Hepatocyte (in vitro differentiated cells): Measurements from ENCODE around the gene AIFM1. TPM values are rescaled to one million over a fixed set of nuclear protein-coding genes. Genes with fewer than 3 reads are reported as not detected.

Experiments
- DNase-seq: peaks from one replicate; pipeline ENCODE4 v3.0.0-alpha.2; 2016; ENCODE audit warnings: low spot score
- H2AFZ ChIP-seq: fragments of 200-600 bp; sonication (generic); 2 replicates; pipeline ENCODE4 v1.6.0; 2016; ENCODE audit warnings: antibody characterized with exemption, mild to moderate bottlenecking
- H3K27ac ChIP-seq: fragments of 200-600 bp; sonication (generic); 2 replicates; pipeline ENCODE4 v1.5.1; 2016; ENCODE audit warnings: mild to moderate bottlenecking
- H3K27me3 ChIP-seq: fragments of 200-600 bp; sonication (generic); 2 replicates; pipeline ENCODE4 v1.6.1; 2016
- H3K36me3 ChIP-seq: fragments of 200-600 bp; sonication (generic); replicated peaks from 2 replicates; pipeline ENCODE4 v1.5.1; 2016; ENCODE audit warnings: low read depth; ENCODE audit not compliant: insufficient read depth
- H3K4me1 ChIP-seq: fragments of 200-600 bp; sonication (generic); 2 replicates; pipeline ENCODE4 v1.5.1; 2016; ENCODE audit warnings: mild to moderate bottlenecking, moderate library complexity; ENCODE audit not compliant: insufficient read depth
- H3K4me2 ChIP-seq: fragments of 200-600 bp; sonication (generic); 2 replicates; pipeline ENCODE4 v1.6.0; 2016
- H3K4me3 ChIP-seq: fragments of 200-600 bp; sonication (generic); 2 replicates; pipeline ENCODE4 v1.5.1; 2016; ENCODE audit warnings: mild to moderate bottlenecking
- H3K79me2 ChIP-seq: fragments of 200-600 bp; sonication (generic); 2 replicates; pipeline ENCODE4 v1.6.0; 2017; ENCODE audit warnings: mild to moderate bottlenecking
- H3K9me2 ChIP-seq: fragments of 200-600 bp; sonication (generic); replicated peaks from 2 replicates; pipeline ENCODE4 v1.6.0; 2017; ENCODE audit warnings: mild to moderate bottlenecking; ENCODE audit not compliant: insufficient read depth
- H3K9me3 ChIP-seq: fragments of 200-600 bp; sonication (generic); 2 replicates; pipeline ENCODE4 v1.5.1; 2016; ENCODE audit warnings: low read depth, mild to moderate bottlenecking
- H4K20me1 ChIP-seq: fragments of 200-600 bp; sonication (generic); 2 replicates; pipeline ENCODE4 v1.6.0; 2016; ENCODE audit warnings: mild to moderate bottlenecking; ENCODE audit not compliant: insufficient read depth, poor library complexity, severe bottlenecking
- CTCF ChIP-seq: fragments of 200-600 bp; sonication (generic); IDR thresholded peaks from 2 replicates; pipeline ENCODE4 v1.5.1; 2016; ENCODE audit warnings: antibody characterized with exemption, mild to moderate bottlenecking; ENCODE audit not compliant: poor library complexity
- EZH2 ChIP-seq: fragments of 200-600 bp; sonication (generic); IDR thresholded peaks from 2 replicates; pipeline ENCODE4 v1.6.1; 2016; ENCODE audit warnings: antibody characterized with exemption, mild to moderate bottlenecking, borderline replicate concordance
- EZH2phosphoT487 ChIP-seq: fragments of 200-600 bp; sonication (generic); IDR thresholded peaks from one replicate; pipeline ENCODE4 v1.6.1; 2018; ENCODE audit warnings: antibody characterized with exemption, mild to moderate bottlenecking, low read depth, moderate library complexity; ENCODE audit not compliant: unreplicated experiment, severe bottlenecking
- WGBS: methylation state at CpG from one replicate; pipeline ENCODE4 v1.1.6; 2016; ENCODE audit warnings: low lambda C conversion rate; ENCODE audit errors: missing lambda C conversion rate; 5-methylcytosine and 5-hydroxymethylcytosine counted together
- polyA plus RNA-seq: library from polyadenylated mRNA; unstranded; fragments of >200 nt; fragmentation: Nextera tagmentation; extraction: Ambion mirVana; gene quantifications from 2 replicates; pipeline ENCODE4 v1.2.1, GENCODE V29; 2016
- total RNA-seq: library from RNA; depleted of rRNA; stranded (reverse); fragments of >200 nt; gene quantifications from 2 replicates; pipeline ENCODE4 v1.2.3, GENCODE V29; 2014

The AIFM1 gene
- total and polyA plus RNA-seq, 2 experiments from 2014 or later = 54.9 to 70.8 TPM

GRCh38 chrX:130211415-130212186 is 46.0 kb upstream of the AIFM1 start:
- Histone ChIP-seq H3K4me3 (no peak overlapping the region), H3K4me2 (no peak overlapping the region), H4K20me1 (no peaks in the 10 kb centered on the region), H3K27me3 (no peaks in the 10 kb centered on the region), H3K79me2 (no peaks in the 10 kb centered on the region), H3K9me3 (no peaks in the 10 kb centered on the region), H3K27ac (no peak overlapping the region), H2AFZ (no peak overlapping the region), H3K4me1 (no peaks in the 10 kb centered on the region), H3K9me2 (no peaks in the 10 kb centered on the region), H3K36me3 (no peaks in the 10 kb centered on the region)
- DNase-seq = no peak
- TF ChIP-seq EZH2 (no peak), EZH2phosphoT487 (no peak), CTCF (no peak)
- 84% methylated on average over 4 of the region's 4 CpGs for WGBS

- Histone ChIP-seq H3K36me3 (no peaks in the 10 kb centered on the region), H3K79me2 (no peaks in the 10 kb centered on the region), H3K27me3 (no peaks in the 10 kb centered on the region), H2AFZ (no peak overlapping the region), H4K20me1 (no peaks in the 10 kb centered on the region), H3K9me2 (no peaks in the 10 kb centered on the region), H3K9me3 (no peaks in the 10 kb centered on the region), H3K4me3 (no peak overlapping the region), H3K27ac (no peak overlapping the region), H3K4me1 (no peaks in the 10 kb centered on the region), H3K4me2 (no peak overlapping the region)
- TF ChIP-seq EZH2phosphoT487 (no peak), CTCF (no peak), EZH2 (no peak)
- WGBS = 8% methylated on average over 1 of the region's 1 CpG
- DNase-seq = no peak
Observed at GRCh38 chrX:130204647-130205046, 39.0 kb upstream of the AIFM1 start.

- TF ChIP-seq EZH2 (no peak), EZH2phosphoT487 (no peak), CTCF (no peak)
- H3K4me3 ChIP-seq = no peak overlapping the region
Observed at GRCh38 chrX:130197464-130197863, 31.8 kb upstream of the AIFM1 start.

More at GRCh38 chrX:130197464-130197863, 31.8 kb upstream of the AIFM1 start:
- H3K27me3 ChIP-seq = no peaks in the 10 kb centered on the region
- no peaks in the 10 kb centered on the region for H3K36me3 ChIP-seq
- H4K20me1 ChIP-seq = no peaks in the 10 kb centered on the region
- no peaks in the 10 kb centered on the region for H3K9me3 ChIP-seq
- H3K4me1 ChIP-seq = no peaks in the 10 kb centered on the region
- H3K27ac ChIP-seq = no peak overlapping the region
- no peaks in the 10 kb centered on the region for H3K79me2 ChIP-seq
- no peak overlapping the region for H3K4me2 ChIP-seq
- H2AFZ ChIP-seq = no peak overlapping the region
- whole genome bisulfite sequencing = 75% methylated on average over 5 of the region's 5 CpGs
- DNase-seq = no peak
- no peaks in the 10 kb centered on the region for H3K9me2 ChIP-seq
